ENCODE measurements around the gene TAF5.
"Not testable (repeated sequence)": the region's sequence is repeated elsewhere in the genome, so short reads cannot be mapped to it uniquely, and the experiment has no call there.

The TAF5 gene

DNA sequence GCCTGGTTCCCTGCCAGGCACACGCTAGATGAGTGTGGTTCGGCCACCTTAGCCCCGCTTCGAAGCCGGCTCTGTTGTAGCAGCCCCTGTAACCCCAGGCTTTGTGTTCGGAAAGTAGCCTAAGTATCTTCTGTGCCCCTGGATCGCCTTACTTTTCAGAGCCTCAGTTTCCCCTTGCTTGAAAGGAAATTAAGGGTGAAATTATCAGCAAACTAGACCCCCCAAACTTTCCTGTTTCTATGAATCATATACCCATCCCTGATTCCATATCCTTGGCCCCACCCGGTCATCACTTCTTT, 29.0 kb downstream of the TAF5 start:
- H3K4me3 ChIP-seq (ENCODE audit: low read depth, low read length): peak overlapping the region; percentile 89
- DNase-seq (ENCODE audit: low read depth): no peak

DNA sequence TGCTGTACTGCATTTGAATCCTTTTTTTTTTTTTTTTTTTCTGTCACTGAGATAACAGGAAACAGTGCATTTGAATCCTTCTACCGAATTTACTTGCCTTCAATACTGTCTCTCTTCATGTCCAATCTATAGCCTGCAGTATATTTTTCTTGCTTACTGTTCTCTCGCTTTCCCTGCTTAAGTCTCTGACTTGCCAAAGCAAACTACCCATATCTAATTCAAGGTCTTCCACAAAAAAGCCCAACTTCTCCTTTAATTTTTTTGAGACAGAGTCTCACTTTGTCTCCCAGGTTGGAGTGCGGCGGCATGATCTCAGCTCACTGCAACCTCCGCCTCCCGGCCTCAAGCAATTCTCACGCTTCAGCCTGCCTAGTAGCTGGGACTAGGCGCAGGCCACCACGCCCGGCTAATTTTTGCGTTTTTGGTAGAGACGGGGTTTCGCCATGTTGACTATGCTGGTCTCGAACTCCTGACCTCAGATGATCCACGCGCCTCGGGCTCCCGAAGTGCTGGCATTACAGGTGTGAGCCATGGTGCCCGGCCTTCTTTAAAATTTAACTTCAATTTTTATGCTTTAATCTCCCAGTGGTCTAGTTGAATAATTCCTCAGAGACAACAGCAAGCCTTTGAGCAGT, 29.5 kb downstream of the TAF5 start:
- peak overlapping the region; percentile 89 for H3K4me3 ChIP-seq (ENCODE audit: low read depth, low read length)
- DNase-seq (ENCODE audit: low read depth): no peak

- DNase-seq (ENCODE audit: low read depth): no peak
- no peak overlapping the region for H3K4me3 ChIP-seq (ENCODE audit: low read depth, low read length)
These were observed 45.8 kb downstream of the TAF5 start for GRCh38 chr10:103413564-103413963.

DNA sequence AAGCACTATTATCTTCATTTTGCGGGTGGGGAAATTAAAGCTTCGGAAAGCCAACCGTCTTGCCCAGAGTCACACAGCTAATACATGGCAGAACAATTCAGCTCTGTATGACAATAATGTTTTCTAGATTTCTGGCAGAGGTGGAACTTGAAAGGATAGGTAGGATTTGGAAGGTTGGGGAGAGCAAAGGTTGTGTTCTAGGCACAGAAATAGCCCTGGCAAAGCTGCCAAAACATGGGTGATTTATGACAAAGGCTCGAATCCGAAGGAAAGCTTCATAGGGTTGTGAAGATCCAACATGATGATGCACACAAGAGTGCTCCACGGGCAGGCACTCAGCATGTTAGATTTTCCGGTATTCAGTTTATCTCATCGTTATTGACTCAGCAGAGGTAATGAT, 47.8 kb downstream of the TAF5 start:
- no peak overlapping the region for H3K4me3 ChIP-seq (ENCODE audit: low read depth, low read length)

DNA sequence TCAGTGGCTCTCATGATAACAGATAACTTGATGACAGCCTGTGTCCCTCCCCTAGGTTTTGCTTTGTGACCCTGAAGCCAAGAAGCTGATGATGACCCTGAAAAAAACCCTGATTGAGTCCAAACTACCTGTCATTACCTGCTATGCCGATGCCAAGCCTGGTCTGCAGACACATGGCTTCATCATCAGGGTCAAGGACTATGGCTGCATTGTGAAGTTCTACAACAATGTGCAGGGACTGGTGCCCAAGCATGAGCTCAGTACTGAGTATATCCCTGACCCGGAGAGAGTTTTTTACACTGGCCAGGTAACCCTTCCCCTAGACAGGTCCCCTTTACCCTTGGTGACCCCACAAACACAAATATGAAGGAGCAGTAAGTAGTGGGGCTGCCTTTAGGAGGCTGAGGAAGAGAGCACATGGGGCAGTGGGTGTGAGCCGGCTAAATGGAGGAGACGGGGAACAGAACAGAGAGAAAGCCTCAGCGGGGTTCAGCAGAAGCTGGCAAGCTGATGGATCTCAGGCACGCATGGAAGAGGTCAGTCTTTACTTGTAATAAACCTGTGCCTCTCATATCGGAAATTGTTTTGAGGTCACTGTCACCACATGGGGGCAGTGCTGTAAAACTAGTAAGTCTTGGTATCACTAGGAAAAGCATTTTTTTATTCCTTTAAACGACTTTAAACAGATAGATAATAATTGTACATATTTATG, 48.8 kb downstream of the TAF5 start:
- H3K4me3 ChIP-seq (ENCODE audit: low read depth, low read length): no peak overlapping the region
- DNase-seq (ENCODE audit: low read depth): peak; percentile 11

More for the DNA sequence above, 47.8 kb downstream of the TAF5 start:
- no peak for DNase-seq (ENCODE audit: low read depth)

- H3K4me3 ChIP-seq (ENCODE audit: low read depth, low read length); DNase-seq (ENCODE audit: low read depth): not testable (repeated sequence)
These were observed 49.3 kb downstream of the TAF5 start for GRCh38 chr10:103417148-103417469.

GRCh38 chr10:103417601-103418000, 49.8 kb downstream of the TAF5 start:
- H3K4me3 ChIP-seq (ENCODE audit: low read depth, low read length): no peak overlapping the region
- no peak for DNase-seq (ENCODE audit: low read depth)

GRCh38 chr10:103419101-103419500, 51.3 kb downstream of the TAF5 start:
- no peak for DNase-seq (ENCODE audit: low read depth)
- H3K4me3 ChIP-seq (ENCODE audit: low read depth, low read length): no peak overlapping the region

GRCh38 chr10:103423748-103424147, 56.0 kb downstream of the TAF5 start:
- DNase-seq (ENCODE audit: low read depth): no peak
- no peak overlapping the region for H3K4me3 ChIP-seq (ENCODE audit: low read depth, low read length)

GRCh38 chr10:103427866-103428265, 60.1 kb downstream of the TAF5 start:
- no peak overlapping the region for H3K4me3 ChIP-seq (ENCODE audit: low read depth, low read length)
- no peak for DNase-seq (ENCODE audit: low read depth)

- H3K4me3 ChIP-seq (ENCODE audit: low read depth, low read length): no peak overlapping the region
- DNase-seq (ENCODE audit: low read depth): no peak
These were observed 61.3 kb downstream of the TAF5 start for GRCh38 chr10:103428989-103429643.

- no peak overlapping the region for H3K4me3 ChIP-seq (ENCODE audit: low read depth, low read length)
- DNase-seq (ENCODE audit: low read depth): no peak
These were observed 61.9 kb downstream of the TAF5 start for GRCh38 chr10:103429647-103430046.

- H3K4me3 ChIP-seq (ENCODE audit: low read depth, low read length): no peak overlapping the region
- no peak for DNase-seq (ENCODE audit: low read depth)
These were observed 64.1 kb downstream of the TAF5 start for GRCh38 chr10:103431902-103432301.

DNA sequence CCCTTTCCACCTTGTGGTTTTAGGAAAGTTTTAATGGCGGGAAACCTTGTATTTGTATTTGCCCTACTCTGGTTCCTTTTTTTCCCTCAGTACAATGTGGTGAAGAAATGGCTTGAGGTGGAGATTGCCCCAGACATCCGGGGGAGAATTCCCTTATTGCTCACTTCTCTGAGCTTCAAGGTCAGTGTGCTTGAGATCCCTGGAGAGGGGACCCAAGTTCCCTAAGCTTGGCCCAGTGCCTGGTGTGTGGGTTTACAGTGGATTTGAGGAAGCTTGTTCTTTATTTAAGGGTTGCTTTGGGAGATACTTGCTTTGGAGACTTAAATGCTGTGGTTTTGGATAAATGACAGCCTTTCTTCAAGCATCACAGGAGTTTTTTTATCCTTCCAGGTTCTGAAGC, 66.1 kb downstream of the TAF5 start:
- peak; percentile 67 for DNase-seq (ENCODE audit: low read depth)
- H3K4me3 ChIP-seq (ENCODE audit: low read depth, low read length): no peak overlapping the region
